ENCODE results near the gene AOX1.

DNA sequence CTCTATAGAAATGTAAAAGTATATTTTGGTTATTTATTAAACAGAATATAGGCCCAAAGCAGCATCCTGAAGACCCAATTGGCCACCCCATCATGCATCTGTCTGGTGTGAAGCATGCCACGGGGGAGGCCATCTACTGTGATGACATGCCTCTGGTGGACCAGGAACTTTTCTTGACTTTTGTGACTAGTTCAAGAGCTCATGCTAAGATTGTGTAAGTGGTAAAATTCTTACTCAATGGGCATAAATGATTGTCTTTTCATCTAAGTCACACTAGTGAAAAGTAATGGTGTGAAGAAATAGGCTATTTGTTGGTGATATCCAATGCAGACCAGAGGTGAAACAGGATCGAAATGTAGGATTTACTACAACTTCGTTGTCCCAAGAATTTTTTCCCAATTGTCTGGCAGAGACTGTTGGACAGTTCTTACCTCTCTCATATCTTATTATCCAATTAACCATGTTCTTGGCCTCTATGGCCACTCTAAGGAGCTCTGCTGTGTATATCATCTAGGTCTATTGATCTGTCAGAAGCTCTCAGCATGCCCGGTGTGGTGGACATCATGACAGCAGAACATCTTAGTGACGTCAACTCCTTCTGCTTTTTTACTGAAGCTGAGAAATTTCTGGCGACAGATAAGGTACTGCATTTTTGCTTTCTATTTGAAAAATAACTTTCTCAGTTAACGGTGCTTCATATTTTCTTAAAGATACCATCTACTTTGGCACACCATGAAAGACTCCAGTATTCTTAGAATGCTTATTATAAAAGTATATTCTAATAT is 35.0 kb downstream of the AOX1 start:
- TF ChIP-seq EP300 (IDR thresholded peaks at IDR 0.05; ENCODE audit: borderline replicate concordance in 1 of 2, low read depth in 1 of 2, low read length in 1 of 2): no peak
- no peak for TF ChIP-seq POLR2AphosphoS5 (IDR thresholded peaks at IDR 0.05; ENCODE audit: low read depth, low read length)
- TF ChIP-seq, protein P1, sequence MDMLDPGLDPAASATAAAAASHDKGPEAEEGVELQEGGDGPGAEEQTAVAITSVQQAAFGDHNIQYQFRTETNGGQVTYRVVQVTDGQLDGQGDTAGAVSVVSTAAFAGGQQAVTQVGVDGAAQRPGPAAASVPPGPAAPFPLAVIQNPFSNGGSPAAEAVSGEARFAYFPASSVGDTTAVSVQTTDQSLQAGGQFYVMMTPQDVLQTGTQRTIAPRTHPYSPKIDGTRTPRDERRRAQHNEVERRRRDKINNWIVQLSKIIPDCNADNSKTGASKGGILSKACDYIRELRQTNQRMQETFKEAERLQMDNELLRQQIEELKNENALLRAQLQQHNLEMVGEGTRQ (IDR thresholded peaks at IDR 0.05; ENCODE audit: borderline replicate concordance, low read depth, low read length): no peak
- TF ChIP-seq, protein P2, sequence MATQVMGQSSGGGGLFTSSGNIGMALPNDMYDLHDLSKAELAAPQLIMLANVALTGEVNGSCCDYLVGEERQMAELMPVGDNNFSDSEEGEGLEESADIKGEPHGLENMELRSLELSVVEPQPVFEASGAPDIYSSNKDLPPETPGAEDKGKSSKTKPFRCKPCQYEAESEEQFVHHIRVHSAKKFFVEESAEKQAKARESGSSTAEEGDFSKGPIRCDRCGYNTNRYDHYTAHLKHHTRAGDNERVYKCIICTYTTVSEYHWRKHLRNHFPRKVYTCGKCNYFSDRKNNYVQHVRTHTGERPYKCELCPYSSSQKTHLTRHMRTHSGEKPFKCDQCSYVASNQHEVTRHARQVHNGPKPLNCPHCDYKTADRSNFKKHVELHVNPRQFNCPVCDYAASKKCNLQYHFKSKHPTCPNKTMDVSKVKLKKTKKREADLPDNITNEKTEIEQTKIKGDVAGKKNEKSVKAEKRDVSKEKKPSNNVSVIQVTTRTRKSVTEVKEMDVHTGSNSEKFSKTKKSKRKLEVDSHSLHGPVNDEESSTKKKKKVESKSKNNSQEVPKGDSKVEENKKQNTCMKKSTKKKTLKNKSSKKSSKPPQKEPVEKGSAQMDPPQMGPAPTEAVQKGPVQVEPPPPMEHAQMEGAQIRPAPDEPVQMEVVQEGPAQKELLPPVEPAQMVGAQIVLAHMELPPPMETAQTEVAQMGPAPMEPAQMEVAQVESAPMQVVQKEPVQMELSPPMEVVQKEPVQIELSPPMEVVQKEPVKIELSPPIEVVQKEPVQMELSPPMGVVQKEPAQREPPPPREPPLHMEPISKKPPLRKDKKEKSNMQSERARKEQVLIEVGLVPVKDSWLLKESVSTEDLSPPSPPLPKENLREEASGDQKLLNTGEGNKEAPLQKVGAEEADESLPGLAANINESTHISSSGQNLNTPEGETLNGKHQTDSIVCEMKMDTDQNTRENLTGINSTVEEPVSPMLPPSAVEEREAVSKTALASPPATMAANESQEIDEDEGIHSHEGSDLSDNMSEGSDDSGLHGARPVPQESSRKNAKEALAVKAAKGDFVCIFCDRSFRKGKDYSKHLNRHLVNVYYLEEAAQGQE (IDR thresholded peaks at IDR 0.05; ENCODE audit: low read depth, low read length): no peak
